Stimulated activated naive CD8-positive, alpha-beta T cell treated with anti-CD3 and anti-CD28 coated beads, Interleukin-15, Interleukin-2, amounts not matched to agents 100 U/mL and 50 U/mL, for 24 hours (primary cell): ENCODE measurements around the gene SGO2.
"Not testable (repeated sequence)": the region's sequence is repeated elsewhere in the genome, so short reads cannot be mapped to it uniquely, and the experiment has no call there.

Experiments
- ATAC-seq: fragments of 150-1000 bp; cut with Tn5 transposase; one replicate; pipeline ENCODE4 v1.10.0; 2021
- DNase-seq: peaks from one replicate; pipeline ENCODE4 v3.0.0; 2021

SGO2 gene

DNA sequence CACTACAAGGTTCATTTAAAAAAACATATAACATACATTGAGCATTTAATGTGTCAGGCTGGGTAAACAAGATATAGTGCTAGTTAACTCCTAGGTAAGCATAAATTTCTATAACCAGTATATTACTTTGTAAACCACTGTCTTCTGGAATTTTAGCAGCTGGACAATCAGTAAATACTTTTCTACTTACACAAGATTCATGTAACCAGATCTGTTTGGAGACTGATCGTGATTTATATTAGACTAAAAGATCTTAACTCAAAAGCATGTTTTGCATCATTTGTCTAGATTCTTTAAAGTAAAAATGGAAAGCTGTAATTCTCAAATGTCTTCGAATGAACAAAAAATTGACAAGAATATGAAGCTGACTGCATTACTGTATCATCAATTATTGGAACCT lies 941 bp upstream of the SGO2 start:
- ATAC-seq = no peak
- no peak for DNase-seq

DNA sequence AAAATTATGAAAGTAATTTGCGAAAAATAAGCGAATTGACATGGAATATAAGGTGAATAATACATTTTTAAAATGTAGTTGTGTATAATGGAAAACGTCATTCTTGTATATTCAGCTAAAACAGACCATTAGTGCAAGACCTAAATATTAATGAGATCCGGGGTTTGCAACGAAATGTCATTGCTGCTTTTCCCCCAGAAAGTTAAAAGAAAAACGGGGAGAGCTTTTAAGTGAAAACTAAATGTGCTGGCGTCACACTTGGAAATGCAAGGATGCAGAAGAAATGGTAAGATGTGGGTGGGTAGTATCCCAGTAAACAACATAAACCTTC lies 491 bp upstream of the SGO2 start:
- DNase-seq = no peak
- no peak for ATAC-seq

DNA sequence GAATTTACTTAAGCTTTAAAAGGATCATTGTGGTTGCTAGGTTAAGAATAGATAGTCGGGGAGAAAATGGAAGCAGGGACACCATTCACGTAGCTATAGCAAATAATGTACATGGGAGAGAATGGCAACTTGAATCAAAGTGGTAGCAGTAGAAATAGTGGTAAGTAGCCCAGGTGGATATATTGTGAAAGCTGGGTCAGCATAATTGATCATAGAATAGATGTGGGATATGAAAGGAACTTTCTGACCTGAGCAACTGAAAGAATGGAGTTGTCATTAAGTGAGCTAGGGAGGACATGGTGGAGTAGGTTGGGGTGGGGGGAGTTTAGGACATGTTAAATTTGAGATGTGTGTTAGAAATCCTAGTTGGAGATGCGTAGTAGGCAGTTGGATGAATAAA lies 2.2 kb downstream of the SGO2 start:
- no peak for ATAC-seq

DNA sequence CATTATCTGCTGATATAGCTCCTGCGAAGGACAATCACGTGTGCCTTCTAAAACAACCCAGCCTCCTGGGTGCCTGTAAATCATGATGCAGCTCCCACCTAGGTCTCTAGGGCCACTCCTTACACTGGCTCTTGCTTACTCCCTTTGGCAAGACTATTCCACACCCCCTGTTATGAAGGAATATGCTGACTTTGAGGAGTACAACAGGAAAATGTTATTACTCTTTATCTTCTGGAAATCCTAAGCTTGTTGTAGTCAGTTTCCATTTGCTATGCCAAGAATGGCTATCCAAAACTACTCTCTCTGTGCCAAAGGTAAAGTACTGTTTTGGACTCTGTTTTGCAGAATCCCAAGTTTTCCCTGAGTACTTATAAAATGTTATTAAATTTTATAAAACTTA lies 7.7 kb downstream of the SGO2 start:
- DNase-seq (no peak), ATAC-seq (no peak)

More for the DNA sequence above, 2.2 kb downstream of the SGO2 start:
- no peak for DNase-seq

DNA sequence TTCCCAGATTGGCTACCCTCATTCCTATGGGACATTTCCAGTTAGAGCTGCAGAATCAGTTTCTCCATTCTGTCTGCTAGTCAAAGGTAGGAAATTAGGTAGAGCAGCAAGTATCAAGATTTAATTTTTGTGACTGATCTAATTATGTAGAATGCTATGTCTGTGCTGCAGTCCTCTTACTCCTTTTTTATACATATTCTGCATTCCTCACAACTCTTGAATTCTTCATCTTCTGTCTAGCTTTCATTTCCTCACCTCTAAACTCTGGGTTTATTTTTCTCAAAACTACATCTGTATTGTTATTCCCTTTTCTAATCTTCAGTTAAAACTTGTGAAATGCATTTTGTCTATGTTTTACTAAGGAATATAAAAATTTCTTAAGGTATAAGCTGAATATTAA lies 8.6 kb downstream of the SGO2 start:
- ATAC-seq (no peak), DNase-seq (no peak)

DNA sequence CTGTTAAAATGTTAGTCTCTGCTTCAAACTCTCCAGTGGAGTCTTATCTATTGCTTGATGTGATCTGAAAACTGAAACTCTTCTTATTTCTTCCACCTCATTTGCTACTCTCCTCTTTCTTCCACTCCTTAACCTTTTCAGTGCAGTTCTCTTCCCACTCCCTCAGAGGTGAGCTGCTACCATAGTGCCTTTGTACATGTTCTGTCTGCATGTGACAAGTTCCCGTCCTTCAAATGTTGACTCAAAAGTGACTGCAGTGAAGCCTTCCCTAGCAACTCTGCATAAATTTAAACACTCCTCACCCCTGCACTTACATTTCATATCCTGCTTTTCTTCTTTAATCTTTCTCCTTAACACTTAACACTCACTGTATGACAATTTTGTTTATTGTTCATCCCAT lies 12.1 kb downstream of the SGO2 start:
- DNase-seq = no peak
- ATAC-seq = peak; percentile 61

DNA sequence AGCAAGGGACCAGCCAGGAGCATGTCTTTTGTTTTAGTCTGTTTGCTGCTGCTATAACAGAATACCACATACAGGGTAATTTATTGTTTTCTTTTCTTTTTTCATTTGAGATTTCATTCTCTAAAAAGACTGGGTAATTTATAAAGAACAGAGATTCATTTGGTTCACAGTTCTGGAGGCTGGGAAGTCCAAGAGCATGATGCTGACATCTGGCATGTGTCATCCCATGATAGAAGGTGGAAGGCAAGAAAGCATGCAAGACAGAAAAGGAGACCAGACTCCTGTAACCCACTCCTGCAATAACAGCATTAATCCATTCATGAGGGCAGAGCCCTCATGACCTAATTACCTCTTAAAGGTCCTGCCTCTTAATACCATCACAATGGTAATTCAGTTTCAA lies 14.8 kb downstream of the SGO2 start:
- ATAC-seq = no peak
- DNase-seq = no peak

DNA sequence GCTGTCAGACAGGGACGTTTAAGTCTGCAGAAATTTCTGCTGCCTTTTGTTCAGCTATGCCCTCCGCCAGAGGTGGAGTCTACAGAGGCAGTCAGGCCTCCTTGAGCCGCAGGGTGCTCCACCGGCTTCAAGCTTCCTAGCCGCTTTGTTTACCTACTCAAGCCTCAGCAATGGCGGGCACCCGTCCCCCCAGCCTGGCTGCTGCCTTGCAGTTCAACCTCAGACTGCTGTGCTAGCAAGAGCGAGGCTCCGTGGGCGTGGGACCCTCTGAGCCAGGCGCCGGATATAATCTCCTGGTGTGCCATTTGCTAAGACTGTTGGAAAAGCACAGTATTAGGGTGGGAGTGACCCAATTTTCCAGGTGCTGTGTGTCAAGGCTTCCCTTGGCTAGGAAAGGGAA lies 40.6 kb downstream of the SGO2 start:
- not testable (repeated sequence) for DNase-seq, ATAC-seq

DNA sequence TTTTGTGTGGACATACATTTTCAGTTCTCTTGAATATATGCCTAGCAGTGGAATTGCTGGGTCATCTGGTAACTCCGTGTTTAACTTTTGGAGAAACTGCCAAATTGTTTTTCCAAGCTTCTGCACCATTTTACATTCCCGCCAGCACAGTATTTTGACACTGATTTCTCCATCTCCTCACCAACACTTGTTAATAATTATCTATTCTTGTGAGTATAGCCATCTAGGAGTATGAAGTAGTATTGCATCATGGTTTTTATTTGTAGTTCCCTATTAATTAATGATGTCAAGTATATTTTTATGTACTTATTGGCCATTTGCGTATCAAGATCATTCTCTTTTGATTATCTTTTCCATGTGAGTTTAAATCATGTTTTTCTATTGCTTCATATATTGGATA lies 41.9 kb downstream of the SGO2 start:
- no peak for ATAC-seq
- DNase-seq = no peak

DNA sequence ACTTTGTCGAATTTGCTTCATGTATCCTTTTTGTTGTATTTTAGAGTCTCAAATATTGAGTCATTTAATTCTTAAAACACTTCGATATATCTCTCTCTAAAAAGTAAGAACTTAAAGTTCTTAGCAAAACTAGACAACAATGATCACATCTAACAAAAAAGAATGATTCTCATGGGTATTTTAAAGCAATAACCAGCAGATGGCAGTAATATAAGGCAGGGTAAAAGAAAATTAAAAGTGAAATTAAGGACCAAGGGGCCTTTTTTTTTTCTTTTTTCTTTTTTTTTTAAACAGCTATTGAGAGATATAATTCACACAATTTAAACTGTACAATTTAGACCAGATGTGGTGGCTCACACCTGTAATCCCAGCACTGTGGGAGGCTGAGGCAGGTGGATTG lies 50.0 kb downstream of the SGO2 start:
- ATAC-seq (no peak), DNase-seq (no peak)

DNA sequence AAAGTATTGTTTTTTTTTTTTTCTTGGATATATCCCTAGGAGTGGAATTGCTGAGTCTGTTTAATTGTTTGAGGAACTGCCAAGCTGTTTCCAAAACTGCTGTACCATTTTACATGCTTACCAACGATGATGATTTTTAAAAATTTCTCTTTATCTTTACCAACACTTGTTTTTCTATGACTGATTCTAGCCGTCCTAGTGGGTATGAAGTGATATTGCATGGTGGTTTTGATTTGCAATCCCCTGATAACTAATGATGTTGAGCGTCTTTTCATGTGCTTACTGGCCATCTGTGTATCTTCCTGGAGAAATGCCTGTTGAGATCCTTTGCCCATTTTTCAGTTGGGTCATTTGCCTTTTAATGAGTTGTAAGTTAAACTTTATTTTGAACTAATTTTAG lies 51.0 kb downstream of the SGO2 start:
- ATAC-seq (no peak), DNase-seq (no peak)

DNA sequence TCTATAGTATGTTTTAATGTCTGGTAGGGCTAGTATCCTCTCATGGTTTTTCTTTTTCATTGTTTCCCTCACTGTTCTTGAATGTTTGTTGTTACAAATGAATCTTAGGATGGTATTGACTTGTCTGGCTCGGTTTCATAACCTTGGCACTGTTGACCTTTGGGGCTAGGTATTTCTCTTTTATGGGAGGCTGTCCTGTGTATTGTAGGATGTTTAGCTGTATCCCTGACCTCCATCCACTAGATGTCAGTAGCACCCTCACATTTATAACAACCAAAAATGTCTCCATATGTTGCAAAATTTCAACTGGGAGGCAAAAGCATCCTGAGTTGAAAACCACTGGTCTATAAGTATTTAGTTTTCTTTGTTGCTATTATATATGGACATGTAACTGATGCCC lies 52.8 kb downstream of the SGO2 start:
- peak; percentile 57 for ATAC-seq
- no peak for DNase-seq

DNA sequence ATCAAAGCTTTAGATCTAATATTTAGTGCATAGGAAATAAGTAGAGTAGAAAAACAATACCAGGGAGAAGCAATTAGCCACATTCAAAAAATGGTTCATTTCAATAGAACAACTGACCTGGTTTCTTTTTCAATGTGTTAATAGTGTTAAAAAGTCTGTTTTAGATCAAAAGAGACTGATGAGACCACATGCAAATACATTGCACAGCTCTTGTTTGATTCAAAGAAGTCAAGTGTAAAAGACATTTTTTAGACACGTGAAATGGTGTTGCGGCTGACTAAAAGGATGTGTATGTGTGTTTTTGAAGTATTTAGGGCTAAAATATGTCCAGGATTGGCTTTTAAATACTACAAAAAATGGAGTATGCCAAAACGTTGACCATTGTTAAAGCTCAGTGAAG lies 58.6 kb downstream of the SGO2 start:
- ATAC-seq = no peak
- no peak for DNase-seq

DNA sequence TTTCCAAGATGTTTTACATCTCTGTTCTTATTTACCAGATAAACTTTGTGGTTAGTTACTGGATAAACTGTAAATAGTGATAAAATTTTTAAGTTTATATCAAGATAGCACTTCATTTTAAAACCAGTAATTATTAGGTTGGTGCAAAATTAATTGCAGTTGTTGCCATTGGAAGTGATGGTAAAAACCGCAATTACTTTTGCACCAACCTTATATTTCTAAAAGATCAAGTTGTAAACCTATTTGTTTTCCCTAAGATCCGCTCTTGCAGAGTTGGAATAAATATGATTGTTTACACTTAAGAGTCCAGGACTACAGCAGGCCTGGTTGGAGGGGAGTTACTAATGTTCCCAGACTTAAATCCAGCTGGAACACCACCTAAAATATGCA lies 59.3 kb downstream of the SGO2 start:
- DNase-seq = no peak
- no peak for ATAC-seq

DNA sequence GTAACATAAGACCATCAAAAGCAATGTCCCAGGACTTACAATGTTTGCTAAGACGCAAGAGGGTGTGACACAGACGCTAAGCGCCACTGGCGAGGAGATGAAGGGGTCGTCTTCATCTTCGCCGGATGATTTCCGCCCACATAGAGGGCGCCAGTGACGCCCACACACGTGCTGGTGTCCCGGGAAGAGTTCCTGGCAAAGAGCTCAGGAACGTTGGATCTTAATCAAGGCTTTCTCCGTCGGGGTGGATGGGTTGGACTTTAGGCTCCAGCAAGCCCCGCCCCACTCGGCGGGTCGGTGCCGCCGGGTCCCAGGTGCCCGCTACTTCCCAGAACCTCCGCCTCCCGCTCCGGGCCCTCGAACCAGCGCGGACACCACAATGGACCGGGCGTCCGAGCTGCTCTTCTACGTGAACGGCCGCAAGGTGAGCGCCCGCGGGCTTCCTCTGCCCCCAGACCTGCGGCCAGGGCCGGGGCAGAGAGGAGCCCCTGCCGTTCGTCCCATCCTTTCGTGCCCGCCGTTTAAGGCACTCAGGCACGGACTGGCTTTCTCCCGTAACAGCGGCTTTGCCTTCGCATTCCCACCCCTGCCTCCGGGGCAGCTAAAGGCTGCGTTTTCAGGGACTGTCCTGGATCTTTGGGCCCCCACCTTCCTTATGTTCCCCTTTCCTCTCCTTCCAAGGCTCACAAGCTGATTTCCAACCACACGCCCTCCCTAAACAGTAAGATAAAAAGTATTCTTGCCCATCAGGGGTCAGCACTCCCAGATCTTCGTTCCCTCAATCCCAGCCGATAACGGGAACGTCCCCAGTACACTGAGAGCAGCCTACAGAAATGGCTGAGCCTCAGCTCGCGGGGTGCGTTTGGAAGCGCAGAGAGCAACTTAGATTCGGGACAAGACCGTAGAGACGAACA lies 60.0 kb downstream of the SGO2 start, which contains the start of gene AOX1:
AOX1 (plus strand) TSS at position 285 of the 914 bp plus-strand sequence; CDS start at position 380, 95 bp downstream.
- DNase-seq (peak; percentile 22), ATAC-seq (peak; percentile 23)

DNA sequence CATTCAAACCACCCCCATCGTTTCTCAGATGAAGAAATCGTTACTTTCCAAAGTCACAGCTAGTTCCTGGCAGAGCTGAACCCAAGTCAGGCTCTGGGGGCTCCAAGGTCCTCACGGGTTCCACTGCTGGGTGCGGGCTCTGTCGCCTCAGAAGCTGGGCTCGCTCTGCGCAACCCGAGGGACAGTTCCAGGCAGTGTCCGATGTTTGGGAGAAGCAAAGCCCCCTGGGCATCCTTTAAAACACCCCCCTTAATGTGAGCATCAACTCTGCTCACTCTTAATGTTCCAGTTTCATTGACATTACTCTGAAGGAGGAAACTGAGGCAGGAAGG lies 60.6 kb downstream of the SGO2 start:
- no peak for DNase-seq
- no peak for ATAC-seq

DNA sequence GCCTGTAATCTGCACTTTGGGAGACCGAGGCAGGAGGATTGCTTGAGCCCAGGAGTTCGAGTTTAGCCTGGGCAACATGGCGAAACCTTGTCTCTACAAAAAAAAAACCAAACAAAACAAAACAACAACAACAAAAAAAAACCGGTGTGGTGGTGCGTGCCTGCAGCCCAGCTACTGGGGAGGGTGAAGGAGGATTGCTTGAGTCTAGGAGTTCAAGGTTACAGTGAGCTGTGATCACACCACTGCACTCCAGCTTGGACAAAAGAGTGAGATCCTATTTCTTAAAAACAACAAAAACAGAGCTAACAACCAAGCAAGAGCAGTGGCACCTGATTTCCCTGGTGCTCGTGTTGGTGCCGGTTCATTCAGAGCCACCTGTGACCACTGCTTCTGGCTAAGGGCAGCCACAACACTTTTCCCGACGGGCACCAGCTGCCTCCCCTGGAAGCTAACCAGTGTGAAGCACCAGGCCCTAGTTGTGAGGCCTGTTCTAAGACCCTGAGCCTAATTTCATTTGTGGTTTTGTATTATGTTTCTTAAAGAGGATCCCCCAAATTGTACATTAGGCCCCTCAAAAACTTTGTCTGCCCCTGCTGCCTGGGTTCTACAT lies 61.1 kb downstream of the SGO2 start:
- ATAC-seq (no peak), DNase-seq (no peak)

DNA sequence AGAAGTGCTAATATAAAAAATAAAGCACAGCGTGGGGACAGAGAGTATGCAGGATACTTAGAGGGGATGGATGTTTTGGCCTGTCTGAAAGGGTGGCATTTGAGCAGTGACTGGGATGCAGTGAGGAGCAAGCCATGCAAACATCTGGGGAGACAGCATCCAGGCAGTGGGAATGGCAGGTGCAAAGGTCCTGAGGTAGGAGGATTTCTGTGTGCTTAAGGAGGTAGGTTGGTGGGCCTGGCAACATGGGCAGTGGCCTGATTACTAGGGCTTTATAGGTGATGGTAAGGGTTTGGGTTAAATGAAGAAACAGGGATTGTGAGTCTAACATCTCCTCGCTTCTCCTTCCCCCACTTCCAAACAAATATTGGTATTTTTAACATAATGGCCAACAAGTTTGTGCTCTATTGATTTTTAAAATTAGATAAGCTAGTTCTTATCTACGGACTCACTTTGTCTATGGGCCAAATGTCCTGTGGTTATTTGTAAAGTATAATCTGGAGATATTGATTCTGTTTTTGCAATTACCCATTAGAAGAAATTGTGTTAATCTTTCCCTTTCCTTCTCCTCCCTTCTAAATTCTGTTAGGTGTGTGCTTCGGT lies 62.2 kb downstream of the SGO2 start:
- ATAC-seq (no peak), DNase-seq (no peak)

DNA sequence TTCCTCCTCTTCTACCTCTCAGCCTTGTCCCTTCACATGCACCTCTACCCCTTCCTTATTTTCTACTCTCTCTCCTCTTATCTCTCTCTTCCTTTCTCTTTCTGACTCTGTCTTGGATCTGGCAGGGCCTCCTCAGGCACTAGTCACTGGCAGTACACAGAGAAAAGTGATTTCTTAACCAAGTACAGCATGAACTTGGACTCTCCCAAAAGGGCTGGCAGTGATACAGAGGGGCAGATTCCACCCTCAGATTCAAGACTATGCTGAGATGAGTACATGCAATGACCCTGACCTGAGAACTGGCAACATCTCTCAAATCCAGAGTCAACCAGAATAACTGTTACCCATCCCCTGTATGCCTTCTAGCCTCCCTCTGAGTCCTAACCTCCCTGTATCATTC lies 64.1 kb downstream of the SGO2 start:
- no peak for ATAC-seq
- DNase-seq = no peak

DNA sequence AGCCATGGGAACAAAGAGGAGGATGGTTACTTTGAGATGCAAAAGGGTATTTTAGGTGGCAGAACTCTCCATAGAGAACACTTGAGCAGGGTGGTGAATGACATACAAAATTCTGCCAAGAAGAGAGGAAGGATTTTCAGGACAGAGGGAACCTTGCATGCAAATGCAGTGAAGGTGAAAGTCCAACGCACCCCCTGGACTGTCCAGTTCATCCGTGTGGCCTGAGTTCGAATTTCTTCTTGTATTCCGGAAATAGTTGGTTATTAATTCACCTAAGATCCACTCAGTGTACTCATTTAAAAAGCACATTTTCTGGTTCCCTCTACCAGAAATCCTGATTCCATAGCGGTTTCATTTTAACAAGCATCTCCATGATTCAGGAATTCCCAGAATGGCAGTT lies 65.3 kb downstream of the SGO2 start:
- ATAC-seq = no peak

DNA sequence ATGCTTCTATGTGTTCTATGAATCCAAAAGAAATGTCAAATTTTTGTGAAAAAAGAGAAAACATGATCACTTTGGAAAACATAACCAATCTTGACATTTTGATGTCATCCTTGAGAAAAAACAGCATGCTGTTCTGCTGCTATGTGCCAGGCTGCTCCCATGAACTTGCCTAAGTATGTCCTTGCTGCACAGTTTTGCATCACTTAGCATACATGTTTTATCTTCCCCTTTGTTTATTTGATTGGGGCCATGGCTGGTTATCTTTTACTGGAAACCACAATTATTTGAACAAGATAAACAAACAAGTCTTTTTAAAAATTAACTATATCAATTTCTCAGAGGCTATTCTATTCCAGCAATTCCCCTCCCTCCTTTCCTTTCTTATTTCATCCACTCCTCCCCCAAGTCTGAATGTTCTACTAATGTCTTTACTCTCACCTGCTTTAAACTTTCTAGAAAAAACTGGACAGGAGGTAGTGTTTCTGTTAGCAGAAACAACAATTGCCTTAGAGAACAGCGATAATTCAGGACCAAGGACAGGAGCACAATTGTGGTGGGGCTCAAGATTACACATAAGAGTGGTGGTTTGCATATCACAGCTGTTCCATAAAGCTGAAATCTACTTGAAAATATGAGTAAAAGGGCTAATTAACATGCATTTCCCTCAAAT lies 66.5 kb downstream of the SGO2 start:
- no peak for DNase-seq
- no peak for ATAC-seq

More for the DNA sequence above, 65.3 kb downstream of the SGO2 start:
- no peak for DNase-seq

DNA sequence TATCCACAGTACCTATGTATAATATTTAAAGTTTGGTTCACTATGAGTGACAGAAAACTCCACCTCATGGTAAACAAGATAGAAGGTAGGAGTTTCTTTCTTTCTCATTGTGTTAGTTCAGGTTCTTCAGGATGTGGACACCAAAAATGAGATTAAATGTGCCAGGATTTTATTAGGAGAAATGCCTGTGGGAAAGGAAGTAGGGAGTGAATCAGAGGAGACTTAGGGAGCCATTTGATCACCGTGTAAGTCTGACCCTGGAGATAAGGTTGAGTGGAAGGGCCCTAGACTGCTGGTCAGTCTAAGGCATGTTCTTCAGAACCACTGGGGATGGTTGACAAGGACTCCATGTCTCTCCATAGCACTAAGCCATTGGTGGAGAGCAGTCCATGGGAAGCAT lies 67.9 kb downstream of the SGO2 start:
- no peak for ATAC-seq
- no peak for DNase-seq

DNA sequence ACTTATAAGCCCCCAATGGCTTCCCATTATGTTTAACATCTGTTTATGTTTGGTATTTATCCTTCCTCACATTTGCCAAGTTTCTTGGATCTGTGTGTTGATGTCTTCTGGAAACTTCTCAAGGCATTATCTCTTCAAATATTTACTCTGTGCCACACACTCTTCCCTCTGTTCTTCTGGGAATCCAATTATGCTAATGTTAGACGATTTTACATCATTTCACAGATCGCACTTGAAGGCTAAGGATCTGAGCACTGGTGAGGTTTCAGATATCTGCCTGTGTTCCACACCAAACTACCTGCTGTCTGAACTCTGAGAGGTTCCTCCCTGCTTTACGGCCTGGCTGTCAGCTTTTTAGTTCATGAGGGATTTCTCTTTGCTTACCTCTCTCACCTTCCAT lies 69.9 kb downstream of the SGO2 start:
- no peak for ATAC-seq
- no peak for DNase-seq
